IMR-90 (cell line): ENCODE results near the gene CAMKMT.

Source experiments
- CEBPB ChIP-seq: IDR thresholded peaks from 2 replicates; pipeline ENCODE4 v1.6.1; 2012; ENCODE audit warnings: low read depth, low read length, improper control_type of control experiment
- MAZ ChIP-seq: IDR thresholded peaks from 2 replicates; pipeline ENCODE4 v1.6.1; 2012; ENCODE audit warnings: low read depth, mild to moderate bottlenecking, low read length, improper control_type of control experiment, moderate library complexity, borderline replicate concordance
- MXI1 ChIP-seq: IDR thresholded peaks from 2 replicates; pipeline ENCODE4 v1.6.1; 2012; ENCODE audit warnings: low read depth, mild to moderate bottlenecking, low read length, moderate library complexity, borderline replicate concordance
- POLR2A ChIP-seq: IDR thresholded peaks from 2 replicates; pipeline ENCODE4 v1.6.1; 2012; ENCODE audit warnings: mild to moderate bottlenecking, low read depth, low read length
- RAD21 ChIP-seq: IDR thresholded peaks from 2 replicates; pipeline ENCODE4 v1.6.1; 2012; ENCODE audit warnings: low read length, improper control_type of control experiment
- RFX5 ChIP-seq: IDR thresholded peaks from 2 replicates; pipeline ENCODE4 v1.8.0; 2012; ENCODE audit warnings: low read depth, mild to moderate bottlenecking, low read length, moderate library complexity
- SMC3 ChIP-seq: fragments of 150-350 bp; IDR thresholded peaks from 2 replicates; pipeline ENCODE4 v1.6.1; 2016; ENCODE audit warnings: low read depth, mild to moderate bottlenecking, antibody characterized with exemption, low read length, moderate library complexity
- TF ChIP-seq, protein P1 (sequence below): conservative IDR thresholded peaks from 2 replicates; pipeline ENCODE4 v1.5.1; 2012; ENCODE audit warnings: mild to moderate bottlenecking, low read depth, low read length, improper control_type of control experiment
- TF ChIP-seq, protein P2 (sequence below): fragments of 150-350 bp; IDR thresholded peaks from 2 replicates; pipeline ENCODE4 v1.6.1; 2016; ENCODE audit warnings: low read depth, mild to moderate bottlenecking, low read length, moderate library complexity, borderline replicate concordance

DNA sequence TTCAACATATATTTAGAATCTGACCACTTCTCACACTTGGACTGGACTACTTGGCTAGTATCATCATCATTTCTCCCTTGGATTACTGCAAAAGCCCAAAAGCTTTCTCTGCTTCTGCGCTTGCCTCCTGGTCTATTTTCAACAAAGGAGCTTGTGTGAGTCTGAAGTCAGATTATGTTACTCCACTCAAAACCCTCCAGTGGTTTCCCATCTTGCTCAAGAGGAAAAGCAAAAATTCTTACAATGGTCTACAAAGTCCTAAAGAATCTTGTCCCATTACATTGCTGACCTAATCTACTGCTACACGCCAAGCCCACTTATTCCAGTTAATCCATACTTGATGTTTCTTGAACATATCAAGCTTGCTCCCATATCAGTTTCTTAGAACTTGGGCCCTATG is 10.1 kb upstream of the CAMKMT start:
- no peak for TF ChIP-seq SMC3
- TF ChIP-seq POLR2A = no peak
- TF ChIP-seq RAD21 = no peak
- TF ChIP-seq, protein P1, sequence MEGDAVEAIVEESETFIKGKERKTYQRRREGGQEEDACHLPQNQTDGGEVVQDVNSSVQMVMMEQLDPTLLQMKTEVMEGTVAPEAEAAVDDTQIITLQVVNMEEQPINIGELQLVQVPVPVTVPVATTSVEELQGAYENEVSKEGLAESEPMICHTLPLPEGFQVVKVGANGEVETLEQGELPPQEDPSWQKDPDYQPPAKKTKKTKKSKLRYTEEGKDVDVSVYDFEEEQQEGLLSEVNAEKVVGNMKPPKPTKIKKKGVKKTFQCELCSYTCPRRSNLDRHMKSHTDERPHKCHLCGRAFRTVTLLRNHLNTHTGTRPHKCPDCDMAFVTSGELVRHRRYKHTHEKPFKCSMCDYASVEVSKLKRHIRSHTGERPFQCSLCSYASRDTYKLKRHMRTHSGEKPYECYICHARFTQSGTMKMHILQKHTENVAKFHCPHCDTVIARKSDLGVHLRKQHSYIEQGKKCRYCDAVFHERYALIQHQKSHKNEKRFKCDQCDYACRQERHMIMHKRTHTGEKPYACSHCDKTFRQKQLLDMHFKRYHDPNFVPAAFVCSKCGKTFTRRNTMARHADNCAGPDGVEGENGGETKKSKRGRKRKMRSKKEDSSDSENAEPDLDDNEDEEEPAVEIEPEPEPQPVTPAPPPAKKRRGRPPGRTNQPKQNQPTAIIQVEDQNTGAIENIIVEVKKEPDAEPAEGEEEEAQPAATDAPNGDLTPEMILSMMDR = no peak
- TF ChIP-seq MXI1 = no peak
- TF ChIP-seq MAZ = no peak
- no peak for TF ChIP-seq RFX5
- TF ChIP-seq, protein P2, sequence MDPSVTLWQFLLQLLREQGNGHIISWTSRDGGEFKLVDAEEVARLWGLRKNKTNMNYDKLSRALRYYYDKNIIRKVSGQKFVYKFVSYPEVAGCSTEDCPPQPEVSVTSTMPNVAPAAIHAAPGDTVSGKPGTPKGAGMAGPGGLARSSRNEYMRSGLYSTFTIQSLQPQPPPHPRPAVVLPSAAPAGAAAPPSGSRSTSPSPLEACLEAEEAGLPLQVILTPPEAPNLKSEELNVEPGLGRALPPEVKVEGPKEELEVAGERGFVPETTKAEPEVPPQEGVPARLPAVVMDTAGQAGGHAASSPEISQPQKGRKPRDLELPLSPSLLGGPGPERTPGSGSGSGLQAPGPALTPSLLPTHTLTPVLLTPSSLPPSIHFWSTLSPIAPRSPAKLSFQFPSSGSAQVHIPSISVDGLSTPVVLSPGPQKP = no peak
- peak; percentile 43; the same call in 1 of the 2 replicates for TF ChIP-seq CEBPB
